ENCODE measurements around the gene SEMA3G. TPM values are rescaled to one million over a fixed set of nuclear protein-coding genes. Genes with fewer than 3 reads are reported as not detected.

Gene SEMA3G
- total RNA-seq, 6 experiments from 2014 or later, result 0.60 to 2.8 (median 0.80) TPM

DNA sequence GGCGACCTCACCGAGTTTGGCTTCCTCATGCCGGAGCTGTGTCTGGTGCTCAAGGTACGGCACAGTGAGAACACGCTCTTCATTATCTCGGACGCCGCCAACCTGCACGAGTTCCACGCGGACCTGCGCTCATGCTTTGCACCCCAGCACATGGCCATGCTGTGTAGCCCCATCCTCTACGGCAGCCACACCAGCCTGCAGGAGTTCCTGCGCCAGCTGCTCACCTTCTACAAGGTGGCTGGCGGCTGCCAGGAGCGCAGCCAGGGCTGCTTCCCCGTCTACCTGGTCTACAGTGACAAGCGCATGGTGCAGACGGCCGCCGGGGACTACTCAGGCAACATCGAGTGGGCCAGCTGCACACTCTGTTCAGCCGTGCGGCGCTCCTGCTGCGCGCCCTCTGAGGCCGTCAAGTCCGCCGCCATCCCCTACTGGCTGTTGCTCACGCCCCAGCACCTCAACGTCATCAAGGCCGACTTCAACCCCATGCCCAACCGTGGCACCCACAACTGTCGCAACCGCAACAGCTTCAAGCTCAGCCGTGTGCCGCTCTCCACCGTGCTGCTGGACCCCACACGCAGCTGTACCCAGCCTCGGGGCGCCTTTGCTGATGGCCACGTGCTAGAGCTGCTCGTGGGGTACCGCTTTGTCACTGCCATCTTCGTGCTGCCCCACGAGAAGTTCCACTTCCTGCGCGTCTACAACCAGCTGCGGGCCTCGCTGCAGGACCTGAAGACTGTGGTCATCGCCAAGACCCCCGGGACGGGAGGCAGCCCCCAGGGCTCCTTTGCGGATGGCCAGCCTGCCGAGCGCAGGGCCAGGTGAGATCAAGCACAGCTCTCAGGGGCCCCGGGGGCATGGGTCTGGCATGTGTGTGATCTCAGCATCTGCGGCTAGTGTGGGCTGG lies 43.1 kb upstream of the SEMA3G start:
- DNase-seq, result no peak

DNA sequence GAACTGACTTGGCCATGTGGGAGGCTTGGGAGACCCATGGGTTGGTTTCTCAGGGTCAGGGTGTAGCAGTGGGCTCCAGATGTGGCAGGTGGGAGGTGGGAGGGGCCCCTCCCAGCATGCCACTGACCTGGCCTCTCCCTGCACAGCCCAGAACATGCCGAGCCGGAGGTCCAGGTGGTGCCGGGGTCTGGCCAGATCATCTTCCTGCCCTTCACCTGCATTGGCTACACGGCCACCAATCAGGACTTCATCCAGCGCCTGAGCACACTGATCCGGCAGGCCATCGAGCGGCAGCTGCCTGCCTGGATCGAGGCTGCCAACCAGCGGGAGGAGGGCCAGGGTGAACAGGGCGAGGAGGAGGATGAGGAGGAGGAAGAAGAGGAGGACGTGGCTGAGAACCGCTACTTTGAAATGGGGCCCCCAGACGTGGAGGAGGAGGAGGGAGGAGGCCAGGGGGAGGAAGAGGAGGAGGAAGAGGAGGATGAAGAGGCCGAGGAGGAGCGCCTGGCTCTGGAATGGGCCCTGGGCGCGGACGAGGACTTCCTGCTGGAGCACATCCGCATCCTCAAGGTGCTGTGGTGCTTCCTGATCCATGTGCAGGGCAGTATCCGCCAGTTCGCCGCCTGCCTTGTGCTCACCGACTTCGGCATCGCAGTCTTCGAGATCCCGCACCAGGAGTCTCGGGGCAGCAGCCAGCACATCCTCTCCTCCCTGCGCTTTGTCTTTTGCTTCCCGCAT lies 42.3 kb upstream of the SEMA3G start:
- intact Hi-C loops (cut with DNase I), result loop anchor here in 1 of 2 donors (10.0 kb wide), 1 partner anchor 188 kb away; no protein-coding TSS in a partner anchor
- DNase-seq (no peak), ATAC-seq (no peak)
- TF ChIP-seq, protein P1, sequence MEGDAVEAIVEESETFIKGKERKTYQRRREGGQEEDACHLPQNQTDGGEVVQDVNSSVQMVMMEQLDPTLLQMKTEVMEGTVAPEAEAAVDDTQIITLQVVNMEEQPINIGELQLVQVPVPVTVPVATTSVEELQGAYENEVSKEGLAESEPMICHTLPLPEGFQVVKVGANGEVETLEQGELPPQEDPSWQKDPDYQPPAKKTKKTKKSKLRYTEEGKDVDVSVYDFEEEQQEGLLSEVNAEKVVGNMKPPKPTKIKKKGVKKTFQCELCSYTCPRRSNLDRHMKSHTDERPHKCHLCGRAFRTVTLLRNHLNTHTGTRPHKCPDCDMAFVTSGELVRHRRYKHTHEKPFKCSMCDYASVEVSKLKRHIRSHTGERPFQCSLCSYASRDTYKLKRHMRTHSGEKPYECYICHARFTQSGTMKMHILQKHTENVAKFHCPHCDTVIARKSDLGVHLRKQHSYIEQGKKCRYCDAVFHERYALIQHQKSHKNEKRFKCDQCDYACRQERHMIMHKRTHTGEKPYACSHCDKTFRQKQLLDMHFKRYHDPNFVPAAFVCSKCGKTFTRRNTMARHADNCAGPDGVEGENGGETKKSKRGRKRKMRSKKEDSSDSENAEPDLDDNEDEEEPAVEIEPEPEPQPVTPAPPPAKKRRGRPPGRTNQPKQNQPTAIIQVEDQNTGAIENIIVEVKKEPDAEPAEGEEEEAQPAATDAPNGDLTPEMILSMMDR (IDR thresholded peaks at IDR 0.05), result no peak
- TF ChIP-seq POLR2A (IDR thresholded peaks at IDR 0.05), result no peak
- WGBS (ENCODE audit: insufficient coverage, low coverage, low lambda C conversion rate, missing lambda C conversion rate), result 90% methylated on average over 14 of the region's 31 CpGs
- no peaks in the 10 kb centered on the region for H3K9me3 ChIP-seq
- H3K4me3 ChIP-seq, result no peak overlapping the region
- no peaks in the 10 kb centered on the region for H3K4me1 ChIP-seq
- H3K27ac ChIP-seq, result no peak overlapping the region
- peaks cover 0 to 49% (median 16%) of the 10 kb centered on the region in 4 donors for H3K36me3 ChIP-seq
- no peaks in the 10 kb centered on the region for H3K27me3 ChIP-seq

More for the DNA sequence above, 43.1 kb upstream of the SEMA3G start:
- WGBS (ENCODE audit: insufficient coverage, low coverage, low lambda C conversion rate, missing lambda C conversion rate), result 86% methylated on average over 7 of the region's 59 CpGs
- intact Hi-C loops (cut with DNase I), result loop anchor here in 1 of 2 donors (10.0 kb wide), 1 partner anchor 187 kb away; no protein-coding TSS in a partner anchor
- TF ChIP-seq, protein P1 (IDR thresholded peaks at IDR 0.05), result no peak
- no peak for TF ChIP-seq POLR2A (IDR thresholded peaks at IDR 0.05)
- Histone ChIP-seq H3K27me3 (no peaks in the 10 kb centered on the region), H3K36me3 (peaks cover 0 to 52% (median 17%) of the 10 kb centered on the region in 4 donors), H3K27ac (no peak overlapping the region), H3K4me3 (no peak overlapping the region), H3K9me3 (no peaks in the 10 kb centered on the region), H3K4me1 (no peaks in the 10 kb centered on the region)
- ATAC-seq, result no peak

DNA sequence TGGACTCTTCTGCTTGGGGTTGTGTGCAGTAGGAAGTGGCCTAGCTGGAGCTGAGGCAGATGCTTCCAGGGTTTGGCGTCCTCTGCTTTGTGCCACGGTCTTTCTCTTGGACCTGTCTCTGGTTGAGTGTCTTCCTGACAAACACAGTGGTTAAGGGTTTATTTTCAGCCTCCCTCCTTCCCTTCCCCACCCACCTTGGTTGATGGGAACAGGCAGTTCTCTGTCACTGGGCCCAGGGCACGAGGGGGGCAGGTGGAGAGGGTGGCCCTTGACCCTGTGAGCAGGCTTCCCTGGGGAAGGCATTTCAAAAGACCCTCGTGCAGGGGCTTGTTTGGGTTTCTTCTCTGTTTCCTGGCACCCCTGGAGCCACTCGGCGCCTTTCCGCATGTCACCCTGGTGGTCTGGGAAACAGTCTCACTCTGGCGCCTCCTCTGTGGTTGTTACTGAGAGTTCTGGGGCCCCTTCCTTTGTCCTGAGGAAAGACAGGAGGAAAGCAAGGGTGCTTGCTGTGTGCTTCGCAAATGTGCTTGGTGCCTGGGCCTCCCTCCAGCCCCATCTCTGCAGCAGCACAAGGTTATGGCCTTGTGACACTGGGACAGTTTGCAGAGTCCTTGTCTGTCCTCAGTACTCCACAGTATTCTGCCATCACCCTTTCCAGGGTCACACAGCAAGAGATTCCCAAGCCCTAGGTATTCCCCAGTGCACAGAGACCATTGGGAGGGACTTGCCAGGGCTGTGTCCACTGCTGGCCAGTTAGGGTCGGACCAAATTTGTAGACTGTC lies 40.0 kb upstream of the SEMA3G start:
- no peak for TF ChIP-seq POLR2A (IDR thresholded peaks at IDR 0.05)
- TF ChIP-seq, protein P1 (IDR thresholded peaks at IDR 0.05), result no peak
- no peaks in the 10 kb centered on the region for H3K27me3 ChIP-seq
- no peak overlapping the region for H3K27ac ChIP-seq
- intact Hi-C loops (cut with DNase I), result loop anchor here in 1 of 2 donors (10.0 kb wide), 1 partner anchor 190 kb away; no protein-coding TSS in a partner anchor
- peaks cover 0 to 33% (median 16%) of the 10 kb centered on the region in 4 donors for H3K36me3 ChIP-seq
- H3K4me3 ChIP-seq, result no peak overlapping the region
- H3K4me1 ChIP-seq, result peaks cover 0 to 4% (median 0%) of the 10 kb centered on the region in 4 donors
- peak in 1 of 3 donors; percentile 40 for DNase-seq
- ATAC-seq, result no peak
- WGBS (ENCODE audit: insufficient coverage, low coverage, low lambda C conversion rate, missing lambda C conversion rate), result 80% methylated on average over 2 of the region's 10 CpGs
- no peaks in the 10 kb centered on the region for H3K9me3 ChIP-seq

Measured in right lobe of liver (tissue), 6 donors.